HEK293 (cell line): ENCODE data around the gene B3GLCT.

Experiments used
- BCL11A ChIP-seq: fragments of 450-650 bp; formaldehyde crosslinking; IDR thresholded peaks from 2 replicates; pipeline ENCODE4 v1.5.1; 2016; ENCODE audit warnings: low read depth, missing biosample characterization, missing genetic modification characterization
- BCL11B ChIP-seq: fragments of 450-650 bp; formaldehyde crosslinking; IDR thresholded peaks from 2 replicates; pipeline ENCODE4 v1.5.1; 2016; ENCODE audit warnings: low read depth, missing biosample characterization, missing genetic modification characterization
- EGR2 ChIP-seq: fragments of 450-650 bp; formaldehyde crosslinking; IDR thresholded peaks from 2 replicates; pipeline ENCODE4 v1.5.1; 2016; ENCODE audit warnings: low read depth, missing biosample characterization, missing genetic modification characterization
- HOXD13 ChIP-seq: sonication (generic); formaldehyde crosslinking; IDR thresholded peaks from 2 replicates; pipeline ENCODE4 v1.8.0; 2022; ENCODE audit warnings: missing genetic modification reagents, borderline replicate concordance
- IKZF3 ChIP-seq: fragments of 450-650 bp; IDR thresholded peaks from 2 replicates; pipeline ENCODE4 v1.5.0; 2018; ENCODE audit warnings: missing biosample characterization, mild to moderate bottlenecking, missing genetic modification characterization, moderate library complexity
- OVOL3 ChIP-seq: fragments of 450-650 bp; formaldehyde crosslinking; IDR thresholded peaks from 2 replicates; pipeline ENCODE4 v1.5.1; 2016; ENCODE audit warnings: missing biosample characterization, missing genetic modification characterization
- PRDM4 ChIP-seq: fragments of 450-650 bp; formaldehyde crosslinking; IDR thresholded peaks from 2 replicates; pipeline ENCODE4 v1.5.1; 2017; ENCODE audit warnings: missing biosample characterization, missing genetic modification characterization
- REPIN1 ChIP-seq: fragments of 450-650 bp; formaldehyde crosslinking; IDR thresholded peaks from 2 replicates; pipeline ENCODE4 v1.5.1; 2017; ENCODE audit warnings: missing biosample characterization, missing genetic modification characterization, low read depth
- SALL2 ChIP-seq: fragments of 450-650 bp; formaldehyde crosslinking; IDR thresholded peaks from 2 replicates; pipeline ENCODE4 v1.5.0; 2017; ENCODE audit warnings: missing biosample characterization, mild to moderate bottlenecking, missing genetic modification characterization, borderline replicate concordance
- SP7 ChIP-seq: fragments of 450-650 bp; formaldehyde crosslinking; IDR thresholded peaks from 2 replicates; pipeline ENCODE4 v1.5.1; 2016; ENCODE audit warnings: missing biosample characterization, missing genetic modification characterization
- ZBTB17 ChIP-seq: fragments of 450-650 bp; formaldehyde crosslinking; IDR thresholded peaks from 2 replicates; pipeline ENCODE4 v1.5.1; 2016; ENCODE audit warnings: missing biosample characterization, missing genetic modification characterization
- ZBTB49 ChIP-seq: fragments of 450-650 bp; formaldehyde crosslinking; IDR thresholded peaks from 2 replicates; pipeline ENCODE4 v1.5.1; 2016; ENCODE audit warnings: missing biosample characterization, missing genetic modification characterization, low read depth
- ZBTB8A ChIP-seq: fragments of 450-650 bp; formaldehyde crosslinking; IDR thresholded peaks from 2 replicates; pipeline ENCODE4 v1.5.1; 2016; ENCODE audit warnings: missing biosample characterization, missing genetic modification characterization
- ZIC2 ChIP-seq: fragments of 450-650 bp; formaldehyde crosslinking; IDR thresholded peaks from 2 replicates; pipeline ENCODE4 v1.5.1; 2016; ENCODE audit warnings: missing biosample characterization, missing genetic modification characterization
- ZNF114 ChIP-seq: fragments of 450-650 bp; formaldehyde crosslinking; IDR thresholded peaks from 2 replicates; pipeline ENCODE4 v1.5.0; 2017; ENCODE audit warnings: missing biosample characterization, missing genetic modification characterization
- ZNF132 ChIP-seq: fragments of 450-650 bp; formaldehyde crosslinking; IDR thresholded peaks from 2 replicates; pipeline ENCODE4 v1.5.1; 2017; ENCODE audit warnings: missing biosample characterization, missing genetic modification characterization, borderline replicate concordance
- ZNF133 ChIP-seq: fragments of 450-650 bp; formaldehyde crosslinking; IDR thresholded peaks from 2 replicates; pipeline ENCODE4 v1.5.1; 2016; ENCODE audit warnings: missing biosample characterization, missing genetic modification characterization
- ZNF138 ChIP-seq: fragments of 450-650 bp; formaldehyde crosslinking; IDR thresholded peaks from 2 replicates; pipeline ENCODE4 v1.5.1; 2016; ENCODE audit warnings: missing biosample characterization, missing genetic modification characterization, borderline replicate concordance
- ZNF175 ChIP-seq: fragments of 450-650 bp; formaldehyde crosslinking; IDR thresholded peaks from 2 replicates; pipeline ENCODE4 v1.5.1; 2016; ENCODE audit warnings: missing biosample characterization, missing genetic modification characterization
- ZNF19 ChIP-seq: fragments of 450-650 bp; formaldehyde crosslinking; IDR thresholded peaks from 2 replicates; pipeline ENCODE4; 2016; ENCODE audit warnings: missing biosample characterization, missing genetic modification characterization, low read depth
- ZNF335 ChIP-seq: fragments of 450-650 bp; formaldehyde crosslinking; conservative IDR thresholded peaks from 2 replicates; pipeline ENCODE4 v1.5.1; 2016; ENCODE audit warnings: missing biosample characterization, missing genetic modification characterization
- ZNF350 ChIP-seq: fragments of 450-650 bp; formaldehyde crosslinking; IDR thresholded peaks from 2 replicates; pipeline ENCODE4 v1.5.0; 2017; ENCODE audit warnings: missing biosample characterization, mild to moderate bottlenecking, missing genetic modification characterization
- ZNF37A ChIP-seq: fragments of 450-650 bp; IDR thresholded peaks from 2 replicates; pipeline ENCODE4 v1.5.1; 2018; ENCODE audit warnings: missing biosample characterization, missing genetic modification characterization
- ZNF391 ChIP-seq: fragments of 450-650 bp; formaldehyde crosslinking; IDR thresholded peaks from 2 replicates; pipeline ENCODE4 v1.5.1; 2016; ENCODE audit warnings: low read depth, missing biosample characterization, missing genetic modification characterization, borderline replicate concordance
- ZNF394 ChIP-seq: fragments of 450-650 bp; formaldehyde crosslinking; IDR thresholded peaks from 2 replicates; pipeline ENCODE4 v1.5.1; 2016; ENCODE audit warnings: missing biosample characterization, missing genetic modification characterization, mild to moderate bottlenecking, moderate library complexity, borderline replicate concordance
- ZNF513 ChIP-seq: fragments of 450-650 bp; IDR thresholded peaks from 2 replicates; pipeline ENCODE4 v1.5.1; 2018; ENCODE audit warnings: missing biosample characterization, missing genetic modification characterization
- ZNF544 ChIP-seq: fragments of 450-650 bp; formaldehyde crosslinking; IDR thresholded peaks from 2 replicates; pipeline ENCODE4 v1.5.0; 2017; ENCODE audit warnings: missing biosample characterization, missing genetic modification characterization
- ZNF560 ChIP-seq: fragments of 450-650 bp; formaldehyde crosslinking; IDR thresholded peaks from 2 replicates; pipeline ENCODE4 v1.5.1; 2017; ENCODE audit warnings: missing biosample characterization, missing genetic modification characterization, borderline replicate concordance
- ZNF561 ChIP-seq: fragments of 450-650 bp; IDR thresholded peaks from 2 replicates; pipeline ENCODE4 v1.5.1; 2018; ENCODE audit warnings: missing biosample characterization, missing genetic modification characterization, borderline replicate concordance
- ZNF610 ChIP-seq: fragments of 450-650 bp; formaldehyde crosslinking; IDR thresholded peaks from 2 replicates; pipeline ENCODE4 v1.5.1; 2016; ENCODE audit warnings: missing biosample characterization, missing genetic modification characterization, borderline replicate concordance
- ZNF626 ChIP-seq: fragments of 450-650 bp; sonication (Bioruptor Pico); formaldehyde crosslinking; IDR thresholded peaks from 2 replicates; pipeline ENCODE4 v1.5.1; 2018; ENCODE audit warnings: missing biosample characterization, missing genetic modification characterization, inconsistent platforms
- ZNF629 ChIP-seq: fragments of 450-650 bp; formaldehyde crosslinking; IDR thresholded peaks from 2 replicates; pipeline ENCODE4 v1.5.1; 2017; ENCODE audit warnings: missing biosample characterization, missing genetic modification characterization
- ZNF660 ChIP-seq: fragments of 450-650 bp; IDR thresholded peaks from 2 replicates; pipeline ENCODE4 v1.5.1; 2018; ENCODE audit warnings: missing biosample characterization, mild to moderate bottlenecking, missing genetic modification characterization
- ZNF704 ChIP-seq: fragments of 450-650 bp; formaldehyde crosslinking; IDR thresholded peaks from 2 replicates; pipeline ENCODE4 v1.5.1; 2016; ENCODE audit warnings: missing biosample characterization, missing genetic modification characterization

B3GLCT gene

GRCh38 chr13:31162151-31163008 is 37.4 kb upstream of the B3GLCT start (continued):
- TF ChIP-seq REPIN1 (tag by site-specific recombination) (no peak), OVOL3 (tag by site-specific recombination) (no peak), EGR2 (tag by site-specific recombination) (0 out of 2 replicates have a peak, but pooled peaks have one; percentile 40), ZNF610 (tag by site-specific recombination) (no peak), PRDM4 (tag by site-specific recombination) (no peak), ZNF133 (tag by site-specific recombination) (no peak), ZNF660 (tag by site-specific recombination) (peak; percentile 35; the same call in 1 of the 2 replicates), ZNF350 (no peak), ZBTB49 (tag by site-specific recombination) (no peak), SP7 (peak; percentile 69; the same call in 1 of the 2 replicates), ZNF335 (tag by site-specific recombination) (peak; percentile 99), ZNF138 (tag by site-specific recombination) (no peak), ZNF513 (tag by site-specific recombination) (no peak), ZNF114 (tag by site-specific recombination) (no peak), ZNF391 (tag by site-specific recombination) (peak; percentile 68; the same call in 1 of the 2 replicates), IKZF3 (tag by site-specific recombination) (no peak), ZNF19 (no peak), ZNF394 (tag by site-specific recombination) (0 out of 2 replicates have a peak, but pooled peaks have one; percentile 23), BCL11B (tag by site-specific recombination) (no peak), ZNF175 (tag by site-specific recombination) (no peak), BCL11A (tag by site-specific recombination) (no peak), ZNF37A (tag by site-specific recombination) (no peak), ZNF561 (tag by site-specific recombination) (peak; percentile 50; the same call in 1 of the 2 replicates), ZNF629 (peak; percentile 99), SALL2 (tag by site-specific recombination) (no peak), ZBTB8A (tag by site-specific recombination) (no peak), ZNF560 (tag by site-specific recombination) (no peak), HOXD13 (CRISPR knock-in tag) (no peak), ZBTB17 (tag by site-specific recombination) (peak; percentile 74), ZNF704 (tag by site-specific recombination) (no peak), ZNF544 (no peak), ZNF626 (tag by site-specific recombination) (no peak), ZIC2 (peak; percentile 14; the same call in 1 of the 2 replicates), ZNF132 (tag by site-specific recombination) (no peak)
